ENCODE measurements around the gene MCRIP2.

MCRIP2 gene

GRCh38 chr16:695355-696089 lies 53.9 kb downstream of the MCRIP2 start:
- DNase-seq (ENCODE audit: low read depth, low spot score): no peak

Measured in ELF-1 (cell line).